Panc1 (cell line): ENCODE measurements around the gene DPCD. TPM values are rescaled to one million over a fixed set of nuclear protein-coding genes. Genes with fewer than 3 reads are reported as not detected.
"Not testable (repeated sequence)": the region's sequence is repeated elsewhere in the genome, so short reads cannot be mapped to it uniquely, and the experiment has no call there.

ENCODE experiments used
- ATAC-seq: fragments of 200-7000 bp; cut with Tn5 transposase; 2 replicates; pipeline ENCODE4 v1.9.1; 2020; ENCODE audit warnings: mild to moderate bottlenecking, moderate library complexity
- BruUV-seq: library from RNA; stranded (reverse); fragments of 400-500 nt; replicated peaks from 2 replicates; lab custom pipeline; 2021; lab: Mats Ljungman, UMichigan
- CTCF ChIA-PET: fragments of 300-600 bp; sonication (Branson Sonifier 250); formaldehyde crosslinking; loops from one replicate; lab custom pipeline; 2022; ENCODE audit warnings: antibody characterized with exemption; lab: Charles Lee
- POLR2A ChIA-PET: fragments of 300-600 bp; sonication (Branson Sonifier 250); formaldehyde crosslinking; loops from one replicate; lab custom pipeline; 2022; ENCODE audit warnings: antibody characterized with exemption; lab: Charles Lee
- DNase-seq: peaks from one replicate; pipeline ENCODE4 v3.0.0-alpha.2; 2010; ENCODE audit warnings: low read depth, low spot score
- H3K27ac ChIP-seq: 2 replicates; pipeline ENCODE4 v1.5.1; 2011; ENCODE audit warnings: mild to moderate bottlenecking, low read length, inconsistent platforms
- H3K27me3 ChIP-seq: fragments of 200-500 bp; sonication (Bioruptor generic); 2 replicates; pipeline ENCODE4 v1.6.0; 2014; ENCODE audit warnings: low read length, inconsistent platforms; ENCODE audit not compliant: control insufficient read depth, insufficient read depth
- H3K36me3 ChIP-seq: fragments of 200-500 bp; sonication (Bioruptor generic); 2 replicates; pipeline ENCODE4 v1.5.1; 2014; ENCODE audit warnings: inconsistent platforms, mild to moderate bottlenecking, low read length, moderate library complexity; ENCODE audit not compliant: control insufficient read depth, insufficient read depth
- H3K4me1 ChIP-seq: 2 replicates; pipeline ENCODE4 v1.5.1; 2011; ENCODE audit warnings: inconsistent platforms, mild to moderate bottlenecking, low read length, moderate library complexity; ENCODE audit not compliant: control insufficient read depth, insufficient read depth
- H3K4me3 ChIP-seq, 2 experiments: 2 replicates each; pipeline ENCODE4 v1.5.1; 2011 to 2012; ENCODE audit warnings: low read depth in 2 of 2, low read length in 2 of 2, mild to moderate bottlenecking in 2 of 2, inconsistent platforms in 1 of 2, moderate library complexity in 1 of 2
- H3K9me3 ChIP-seq: fragments of 200-500 bp; sonication (Bioruptor generic); 2 replicates; pipeline ENCODE4 v1.5.1; 2014; ENCODE audit warnings: low read depth, mild to moderate bottlenecking, inconsistent platforms, low read length, moderate library complexity; ENCODE audit not compliant: control insufficient read depth, insufficient read depth
- POLR2AphosphoS5 ChIP-seq: IDR thresholded peaks from 2 replicates; pipeline ENCODE4 v1.6.1; 2012; ENCODE audit warnings: mild to moderate bottlenecking, low read depth, low read length, moderate library complexity
- SIN3A ChIP-seq: IDR thresholded peaks from 2 replicates; pipeline ENCODE4 v1.6.1; 2012; ENCODE audit warnings: low read depth, mild to moderate bottlenecking, low read length, moderate library complexity, borderline replicate concordance; ENCODE audit not compliant: insufficient read depth
- TCF7L2 ChIP-seq: IDR thresholded peaks from 2 replicates; pipeline ENCODE4 v1.6.1; 2011; ENCODE audit warnings: mild to moderate bottlenecking, low read depth, low read length, inconsistent platforms
- in situ Hi-C: cut with HindIII; loops from 2 replicates; pipeline ENCODE4 v1.10.0; 2016; ENCODE audit warnings: low sequenced_read_pairs, low pct_unique_long_range_greater_than_20kb
- intact Hi-C: fragments of 100-400 bp; cut with micrococcal nuclease; formaldehyde crosslinking; loops from one replicate; pipeline ENCODE4 v1.10.0; 2022; ENCODE audit not compliant: unreplicated experiment
- total RNA-seq: library from RNA; stranded (reverse); gene quantifications from one replicate; pipeline ENCODE4 v1.2.1, GENCODE V29; 2021; ENCODE audit not compliant: unreplicated experiment
- TF ChIP-seq, protein P1 (sequence below), 2 experiments: IDR thresholded peaks; 2 replicates each; pipeline ENCODE4 v1.6.1; 2011 to 2012; ENCODE audit warnings: low read depth in 2 of 2, control low read depth in 1 of 2, low read length in 1 of 2, mild to moderate bottlenecking in 1 of 2, moderate library complexity in 1 of 2; ENCODE audit not compliant: insufficient read depth in 1 of 2
- TF ChIP-seq, protein P2 (sequence below): fragments of 450-650 bp; IDR thresholded peaks from 2 replicates; pipeline ENCODE4 v1.5.1; 2017; ENCODE audit warnings: mild to moderate bottlenecking

Gene DPCD
- total RNA-seq, 1 experiment from 2014 or later = 27.6 TPM

GRCh38 chr10:101585841-101586240 lies 2.3 kb upstream of the DPCD start:
- Histone ChIP-seq H3K27ac (no peak overlapping the region), H3K9me3 (no peaks in the 10 kb centered on the region), H3K4me3 (no peak overlapping the region), H3K4me1 (peaks cover 13% of the 10 kb centered on the region), H3K27me3 (no peaks in the 10 kb centered on the region), H3K36me3 (peaks cover 13% of the 10 kb centered on the region)
- no peak for ATAC-seq
- POLR2A ChIA-PET = no interaction called here
- no TSS peak for BruUV-seq
- intact Hi-C loops = no loop called here
- CTCF ChIA-PET = no interaction called here
- in situ Hi-C loops = no loop called here
- no peak for DNase-seq
- no peak for TF ChIP-seq POLR2AphosphoS5
- TF ChIP-seq, protein P1, sequence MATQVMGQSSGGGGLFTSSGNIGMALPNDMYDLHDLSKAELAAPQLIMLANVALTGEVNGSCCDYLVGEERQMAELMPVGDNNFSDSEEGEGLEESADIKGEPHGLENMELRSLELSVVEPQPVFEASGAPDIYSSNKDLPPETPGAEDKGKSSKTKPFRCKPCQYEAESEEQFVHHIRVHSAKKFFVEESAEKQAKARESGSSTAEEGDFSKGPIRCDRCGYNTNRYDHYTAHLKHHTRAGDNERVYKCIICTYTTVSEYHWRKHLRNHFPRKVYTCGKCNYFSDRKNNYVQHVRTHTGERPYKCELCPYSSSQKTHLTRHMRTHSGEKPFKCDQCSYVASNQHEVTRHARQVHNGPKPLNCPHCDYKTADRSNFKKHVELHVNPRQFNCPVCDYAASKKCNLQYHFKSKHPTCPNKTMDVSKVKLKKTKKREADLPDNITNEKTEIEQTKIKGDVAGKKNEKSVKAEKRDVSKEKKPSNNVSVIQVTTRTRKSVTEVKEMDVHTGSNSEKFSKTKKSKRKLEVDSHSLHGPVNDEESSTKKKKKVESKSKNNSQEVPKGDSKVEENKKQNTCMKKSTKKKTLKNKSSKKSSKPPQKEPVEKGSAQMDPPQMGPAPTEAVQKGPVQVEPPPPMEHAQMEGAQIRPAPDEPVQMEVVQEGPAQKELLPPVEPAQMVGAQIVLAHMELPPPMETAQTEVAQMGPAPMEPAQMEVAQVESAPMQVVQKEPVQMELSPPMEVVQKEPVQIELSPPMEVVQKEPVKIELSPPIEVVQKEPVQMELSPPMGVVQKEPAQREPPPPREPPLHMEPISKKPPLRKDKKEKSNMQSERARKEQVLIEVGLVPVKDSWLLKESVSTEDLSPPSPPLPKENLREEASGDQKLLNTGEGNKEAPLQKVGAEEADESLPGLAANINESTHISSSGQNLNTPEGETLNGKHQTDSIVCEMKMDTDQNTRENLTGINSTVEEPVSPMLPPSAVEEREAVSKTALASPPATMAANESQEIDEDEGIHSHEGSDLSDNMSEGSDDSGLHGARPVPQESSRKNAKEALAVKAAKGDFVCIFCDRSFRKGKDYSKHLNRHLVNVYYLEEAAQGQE (IDR thresholded peaks at IDR 0.05; ENCODE audit: insufficient read depth in 1 of 2, low read depth in 2 of 2, low read length in 1 of 2) = no peak
- no peak for TF ChIP-seq TCF7L2
- no peak for TF ChIP-seq SIN3A
- TF ChIP-seq, protein P2, sequence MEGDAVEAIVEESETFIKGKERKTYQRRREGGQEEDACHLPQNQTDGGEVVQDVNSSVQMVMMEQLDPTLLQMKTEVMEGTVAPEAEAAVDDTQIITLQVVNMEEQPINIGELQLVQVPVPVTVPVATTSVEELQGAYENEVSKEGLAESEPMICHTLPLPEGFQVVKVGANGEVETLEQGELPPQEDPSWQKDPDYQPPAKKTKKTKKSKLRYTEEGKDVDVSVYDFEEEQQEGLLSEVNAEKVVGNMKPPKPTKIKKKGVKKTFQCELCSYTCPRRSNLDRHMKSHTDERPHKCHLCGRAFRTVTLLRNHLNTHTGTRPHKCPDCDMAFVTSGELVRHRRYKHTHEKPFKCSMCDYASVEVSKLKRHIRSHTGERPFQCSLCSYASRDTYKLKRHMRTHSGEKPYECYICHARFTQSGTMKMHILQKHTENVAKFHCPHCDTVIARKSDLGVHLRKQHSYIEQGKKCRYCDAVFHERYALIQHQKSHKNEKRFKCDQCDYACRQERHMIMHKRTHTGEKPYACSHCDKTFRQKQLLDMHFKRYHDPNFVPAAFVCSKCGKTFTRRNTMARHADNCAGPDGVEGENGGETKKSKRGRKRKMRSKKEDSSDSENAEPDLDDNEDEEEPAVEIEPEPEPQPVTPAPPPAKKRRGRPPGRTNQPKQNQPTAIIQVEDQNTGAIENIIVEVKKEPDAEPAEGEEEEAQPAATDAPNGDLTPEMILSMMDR = no peak

- TF ChIP-seq, protein P1 (IDR thresholded peaks at IDR 0.05; ENCODE audit: insufficient read depth in 1 of 2, low read depth in 2 of 2, low read length in 1 of 2) = no peak
- TF ChIP-seq POLR2AphosphoS5 = no peak
- no peak for TF ChIP-seq TCF7L2
- TF ChIP-seq, protein P2 = no peak
- TF ChIP-seq SIN3A = no peak
- no peaks in the 10 kb centered on the region for H3K9me3 ChIP-seq
- DNase-seq = no peak
- peak overlapping the region; percentile 74 for H3K27ac ChIP-seq
- intact Hi-C loops = no loop called here
- BruUV-seq = no TSS peak
- no peaks in the 10 kb centered on the region for H3K27me3 ChIP-seq
- peaks cover 11% of the 10 kb centered on the region for H3K36me3 ChIP-seq
- CTCF ChIA-PET = no interaction called here
- in situ Hi-C loops = no loop called here
- H3K4me3 ChIP-seq = peak overlapping the region; percentile 86 to 100
- POLR2A ChIA-PET = interaction anchor here (0.9 kb wide), 1 partner anchor 121 kb away, joined by 4 read pairs; no protein-coding TSS in a partner anchor
- peaks cover 13% of the 10 kb centered on the region for H3K4me1 ChIP-seq
- ATAC-seq = no peak
Observed at GRCh38 chr10:101588879-101589278, 758 bp downstream of the DPCD start.

- intact Hi-C loops, BruUV-seq, ATAC-seq, H3K27ac ChIP-seq, DNase-seq, H3K4me3 ChIP-seq, H3K27me3 ChIP-seq, in situ Hi-C loops, CTCF ChIA-PET, POLR2A ChIA-PET, H3K36me3 ChIP-seq, H3K9me3 ChIP-seq: not testable (repeated sequence)
- H3K4me1 ChIP-seq = peaks cover 22% of the 10 kb centered on the region
Observed at GRCh38 chr10:101593331-101593730, 5.2 kb downstream of the DPCD start.
